AG04450 (cell line): ENCODE measurements around the gene CALY. TPM values are rescaled to one million over a fixed set of nuclear protein-coding genes. Genes with fewer than 3 reads are reported as not detected.

Source experiments
- CTCF ChIA-PET: fragments of 300-600, 350-600 bp; formaldehyde crosslinking; extraction: SDS; loops from one replicate; lab custom pipeline; 2022; ENCODE audit warnings: antibody characterized with exemption, inconsistent platforms; lab: Charles Lee
- POLR2A ChIA-PET: fragments of 350-600 bp; formaldehyde crosslinking; extraction: SDS; loops from one replicate; lab custom pipeline; 2021; ENCODE audit warnings: antibody characterized with exemption, inconsistent platforms; lab: Yijun Ruan, JAX
- DNase-seq: peaks from one replicate; pipeline ENCODE4 v3.0.0-alpha.2; 2011; ENCODE audit warnings: low read depth, low spot score
- H3K27ac ChIP-seq: one replicate; pipeline ENCODE4 v1.5.1; 2012; ENCODE audit warnings: low read depth, low read length, control low read depth
- H3K27me3 ChIP-seq: one replicate; pipeline ENCODE4 v1.6.0; 2012; ENCODE audit warnings: low read length; ENCODE audit not compliant: control insufficient read depth, insufficient read depth
- H3K4me3 ChIP-seq: 2 replicates; pipeline ENCODE4 v1.5.1; 2011; ENCODE audit warnings: mild to moderate bottlenecking, low read depth, low read length, control low read depth
- H3K9me3 ChIP-seq: 2 replicates; pipeline ENCODE4 v1.5.1; 2012; ENCODE audit warnings: low read length; ENCODE audit not compliant: control insufficient read depth, insufficient read depth
- polyA plus RNA-seq: library from polyadenylated mRNA; depleted of rRNA; stranded (reverse); fragments of >200 nt; gene quantifications from 2 replicates; pipeline ENCODE4 v1.2.3, GENCODE V29; 2011
- TF ChIP-seq, protein P1 (sequence below): IDR thresholded peaks from 2 replicates; pipeline ENCODE4 v1.5.1; 2011; ENCODE audit warnings: low read depth, low read length, control low read depth, inconsistent platforms

Gene CALY
- polyA plus RNA-seq, 1 experiment, result 0.16 TPM

DNA sequence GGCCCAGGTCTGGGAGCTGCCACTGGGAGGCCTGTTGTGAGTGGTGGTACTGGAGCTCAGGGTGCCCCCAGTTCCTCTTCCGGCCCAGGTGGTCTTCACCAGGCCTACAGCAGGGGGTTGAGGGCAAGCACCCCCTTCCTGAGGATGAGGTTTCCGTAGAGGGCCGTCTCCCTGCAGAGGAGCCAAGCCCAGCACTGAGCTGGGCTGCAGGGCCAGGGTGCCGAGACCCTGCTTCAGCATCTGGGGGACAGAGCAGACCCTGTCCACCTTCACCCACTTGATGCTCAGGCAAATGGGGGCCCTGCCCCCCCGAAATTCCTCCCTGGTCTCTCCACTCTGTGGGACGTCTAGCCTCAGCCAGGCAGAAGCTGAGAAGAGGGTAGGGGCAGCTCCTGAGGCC lies 18.6 kb upstream of the CALY start:
- Histone ChIP-seq H3K4me3 (no peak overlapping the region), H3K9me3 (no peaks in the 10 kb centered on the region; the same call in 1 of the 2 replicates), H3K27me3 (no peaks in the 10 kb centered on the region), H3K27ac (no peak overlapping the region)
- ChIA-PET POLR2A (no interaction called here), CTCF (interaction anchor here (1.2 kb wide), 1 partner anchor 26 kb away, joined by 5 read pairs; no protein-coding TSS in a partner anchor)
- DNase-seq, result no peak
- TF ChIP-seq, protein P1, sequence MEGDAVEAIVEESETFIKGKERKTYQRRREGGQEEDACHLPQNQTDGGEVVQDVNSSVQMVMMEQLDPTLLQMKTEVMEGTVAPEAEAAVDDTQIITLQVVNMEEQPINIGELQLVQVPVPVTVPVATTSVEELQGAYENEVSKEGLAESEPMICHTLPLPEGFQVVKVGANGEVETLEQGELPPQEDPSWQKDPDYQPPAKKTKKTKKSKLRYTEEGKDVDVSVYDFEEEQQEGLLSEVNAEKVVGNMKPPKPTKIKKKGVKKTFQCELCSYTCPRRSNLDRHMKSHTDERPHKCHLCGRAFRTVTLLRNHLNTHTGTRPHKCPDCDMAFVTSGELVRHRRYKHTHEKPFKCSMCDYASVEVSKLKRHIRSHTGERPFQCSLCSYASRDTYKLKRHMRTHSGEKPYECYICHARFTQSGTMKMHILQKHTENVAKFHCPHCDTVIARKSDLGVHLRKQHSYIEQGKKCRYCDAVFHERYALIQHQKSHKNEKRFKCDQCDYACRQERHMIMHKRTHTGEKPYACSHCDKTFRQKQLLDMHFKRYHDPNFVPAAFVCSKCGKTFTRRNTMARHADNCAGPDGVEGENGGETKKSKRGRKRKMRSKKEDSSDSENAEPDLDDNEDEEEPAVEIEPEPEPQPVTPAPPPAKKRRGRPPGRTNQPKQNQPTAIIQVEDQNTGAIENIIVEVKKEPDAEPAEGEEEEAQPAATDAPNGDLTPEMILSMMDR, result no peak

DNA sequence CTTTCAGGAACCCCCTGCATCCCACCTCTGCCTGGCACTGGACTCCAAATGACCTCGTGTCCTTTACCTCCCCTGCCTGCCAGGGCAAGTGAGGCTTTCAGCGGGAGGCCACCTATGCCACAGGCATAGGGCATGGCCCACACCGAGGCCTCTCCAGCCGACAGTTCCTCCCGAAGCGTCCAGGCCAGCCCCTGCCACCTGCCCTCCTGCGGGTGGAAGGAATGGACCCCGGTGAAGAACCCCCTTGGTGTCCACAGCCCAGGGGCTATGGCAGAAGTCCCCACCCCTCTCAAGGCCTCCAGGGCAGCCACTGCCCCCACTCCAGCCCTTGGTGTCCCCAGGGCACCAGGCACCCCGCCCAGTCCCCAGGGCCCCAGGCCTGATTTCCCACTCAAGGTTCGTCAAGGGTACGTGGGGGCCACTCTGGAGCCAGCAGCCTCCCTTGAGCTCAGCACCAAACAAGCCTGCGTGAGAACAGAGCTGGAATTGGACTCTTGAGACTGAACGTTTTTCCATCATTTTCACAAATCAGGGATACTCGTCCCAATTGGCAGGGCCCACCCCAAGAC lies 18.1 kb upstream of the CALY start:
- POLR2A ChIA-PET, result no interaction called here
- CTCF ChIA-PET, result interaction anchor here (1.2 kb wide), 1 partner anchor 25 kb away, joined by 5 read pairs; no protein-coding TSS in a partner anchor

DNA sequence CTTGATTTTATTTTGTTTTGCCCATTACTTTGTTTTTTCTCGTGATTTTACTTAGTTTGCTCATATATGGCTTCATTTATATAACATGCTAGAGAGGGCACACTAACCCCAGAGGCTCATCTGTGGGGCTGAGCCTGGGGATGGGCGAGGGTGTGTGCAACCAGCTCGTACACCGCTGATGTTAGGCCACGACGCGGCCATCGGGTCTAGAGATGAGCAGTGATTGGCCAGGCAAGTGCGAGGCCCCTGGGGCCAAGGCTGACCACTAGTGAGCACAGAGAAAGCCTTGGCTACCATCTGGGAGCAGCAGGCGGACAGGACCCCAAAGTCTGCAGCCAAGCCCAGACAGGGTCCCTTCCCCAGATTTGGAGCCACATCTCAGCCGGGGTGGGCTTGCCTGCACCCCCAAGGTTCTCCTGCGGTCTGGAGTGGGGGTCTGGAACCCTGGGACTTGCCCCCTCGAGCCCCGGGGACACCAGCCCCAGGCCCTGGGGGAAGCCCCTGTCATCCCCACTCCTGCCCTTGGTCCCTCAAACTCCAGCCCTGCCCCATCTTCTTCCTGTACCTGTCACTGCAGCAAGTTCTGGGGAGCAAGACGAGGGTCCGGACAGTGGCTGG lies 17.4 kb upstream of the CALY start:
- H3K9me3 ChIP-seq, result no peaks in the 10 kb centered on the region; the same call in 1 of the 2 replicates
- no peak overlapping the region for H3K27ac ChIP-seq
- CTCF ChIA-PET, result interaction anchor here (1.6 kb wide), 1 partner anchor 25 kb away, joined by 8 read pairs; no protein-coding TSS in a partner anchor
- POLR2A ChIA-PET, result no interaction called here
- no peak for DNase-seq
- H3K27me3 ChIP-seq, result no peaks in the 10 kb centered on the region
- TF ChIP-seq, protein P1, result no peak
- H3K4me3 ChIP-seq, result no peak overlapping the region

More for the DNA sequence above, 18.1 kb upstream of the CALY start:
- no peak overlapping the region for H3K27ac ChIP-seq
- no peak overlapping the region for H3K4me3 ChIP-seq
- no peak for DNase-seq
- H3K9me3 ChIP-seq, result no peaks in the 10 kb centered on the region; the same call in 1 of the 2 replicates
- no peaks in the 10 kb centered on the region for H3K27me3 ChIP-seq
- TF ChIP-seq, protein P1, result no peak

DNA sequence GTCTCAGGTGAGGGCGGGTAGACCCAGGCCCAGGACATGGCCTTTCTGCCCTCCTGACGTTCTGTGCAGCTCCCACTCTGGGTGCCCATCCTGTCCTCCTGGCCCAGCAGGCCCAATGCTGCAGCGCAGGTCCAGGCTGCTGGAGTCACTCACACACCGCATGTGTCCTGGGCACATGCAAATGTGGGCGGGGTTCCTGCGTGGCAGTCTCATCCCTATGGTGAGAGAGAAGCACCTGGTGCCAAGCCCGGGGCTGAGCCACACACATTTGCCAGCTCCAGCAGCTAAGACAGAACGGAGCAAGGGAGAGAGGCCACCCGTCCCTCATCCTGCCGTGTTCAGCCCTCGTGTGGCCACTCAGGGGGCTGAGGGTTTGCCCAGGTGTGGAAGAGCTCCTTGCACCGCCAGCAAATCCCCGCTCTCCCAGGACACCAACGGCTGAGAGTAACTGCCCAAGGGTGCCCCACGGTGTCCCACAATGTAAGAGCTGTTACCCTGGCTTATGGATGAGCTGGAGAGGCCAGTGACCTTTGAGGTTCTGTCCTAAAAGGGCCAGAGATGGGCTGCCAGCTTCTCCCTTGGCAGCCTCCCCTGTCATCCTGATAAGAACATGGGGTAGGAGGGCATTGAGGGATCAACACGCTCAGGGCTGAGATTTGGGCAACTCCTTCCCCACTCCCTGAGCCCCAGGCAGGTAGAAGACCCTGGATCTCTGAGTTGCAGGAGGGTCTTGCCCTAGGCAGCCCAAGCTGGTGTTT lies 16.7 kb upstream of the CALY start:
- POLR2A ChIA-PET, result no interaction called here
- Histone ChIP-seq H3K9me3 (no peaks in the 10 kb centered on the region; the same call in 1 of the 2 replicates), H3K4me3 (no peak overlapping the region), H3K27ac (no peak overlapping the region), H3K27me3 (no peaks in the 10 kb centered on the region)
- no peak for DNase-seq
- CTCF ChIA-PET, result interaction anchor here (1.6 kb wide), 1 partner anchor 24 kb away, joined by 8 read pairs; no protein-coding TSS in a partner anchor
- TF ChIP-seq, protein P1, result no peak
